HepG2 (cell line): Measurements from ENCODE around the gene UBE2QL1. TPM values are rescaled to one million over a fixed set of nuclear protein-coding genes. Genes with fewer than 3 reads are reported as not detected.

Experiments
- ATAC-seq: fragments of 200-7000 bp; cut with Tn5 transposase; 3 replicates; pipeline ENCODE4 v1.9.1; 2020; ENCODE audit warnings: mild to moderate bottlenecking, moderate library complexity
- BruUV-seq: library from RNA; stranded (reverse); fragments of 400-500 nt; replicated peaks from 2 replicates; lab custom pipeline; 2021; lab: Mats Ljungman, UMichigan
- CTCF ChIA-PET: fragments of 300-600 bp; formaldehyde crosslinking; extraction: SDS; loops from one replicate; lab custom pipeline; 2021; ENCODE audit warnings: low total read pairs, inconsistent platforms, low intra/inter-chr PET ratio; lab: Yijun Ruan, JAX
- POLR2A ChIA-PET: fragments of 350-600 bp; sonication (Branson Sonifier 250); formaldehyde crosslinking; loops from one replicate; lab custom pipeline; 2020; ENCODE audit warnings: antibody characterized with exemption, inconsistent platforms; lab: Yijun Ruan, JAX
- DNase-seq: peaks from one replicate; pipeline ENCODE4 v3.0.0-alpha.2; 2015; ENCODE audit warnings: low spot score
- FAIRE-seq: peaks from 3 replicates; lab custom pipeline; 2011; peaks lifted over from hg19 to GRCh38; lab: Jason Lieb, UNC
- H2AFZ ChIP-seq: one replicate; pipeline ENCODE4 v1.6.1; 2011; ENCODE audit warnings: low read length, inconsistent platforms
- H3K27ac ChIP-seq: fragments of 300-600 bp; 3 replicates; pipeline ENCODE4 v1.8.0; 2011; ENCODE audit warnings: mixed run types, mild to moderate bottlenecking, mixed read lengths, low read length, inconsistent platforms; ENCODE audit not compliant: insufficient read depth; ENCODE audit errors: extremely low read length
- H3K27me3 ChIP-seq, 2 experiments: fragments of 200-600 bp in 1 of 2; 2 replicates in 1 of 2; 3 replicates in 1 of 2; pipeline versions ENCODE4 v1.6.0 to v1.8.0; 2011; ENCODE audit warnings: low read length in 2 of 2, mild to moderate bottlenecking in 2 of 2, moderate library complexity in 2 of 2, inconsistent platforms in 1 of 2; ENCODE audit not compliant: insufficient read depth in 2 of 2, control insufficient read depth in 1 of 2
- H3K36me3 ChIP-seq, 2 experiments: fragments of 200-600 bp in 1 of 2; replicated peaks in 1 of 2; 2 replicates in 1 of 2; 3 replicates in 1 of 2; pipeline versions ENCODE4 v1.5.1 to v1.8.0; 2011; ENCODE audit warnings: low read length in 2 of 2, inconsistent platforms in 1 of 2; ENCODE audit not compliant: insufficient read depth in 2 of 2, control insufficient read depth in 1 of 2
- H3K4me1 ChIP-seq: 2 replicates; pipeline ENCODE4 v1.5.1; 2012; ENCODE audit warnings: low read length, inconsistent platforms; ENCODE audit not compliant: insufficient read depth
- H3K4me2 ChIP-seq: 2 replicates; pipeline ENCODE4 v1.6.0; 2011; ENCODE audit warnings: low read depth, low read length, inconsistent platforms
- H3K4me3 ChIP-seq, 3 experiments: fragments of 200-600 bp in 1 of 3; sonication (generic), shearing (Covaris generic) in 1 of 3; replicated peaks in 1 of 3; 2 replicates each; pipeline ENCODE4 v1.5.1; 2011 to 2016; ENCODE audit warnings: low read length in 3 of 3, inconsistent platforms in 2 of 3, low read depth in 2 of 3, mild to moderate bottlenecking in 2 of 3, control low read depth in 1 of 3, mixed read lengths in 1 of 3; ENCODE audit not compliant: insufficient read depth in 1 of 3
- H3K79me2 ChIP-seq: one replicate; pipeline ENCODE4 v1.6.1; 2011; ENCODE audit warnings: low read length, inconsistent platforms; ENCODE audit not compliant: insufficient read depth
- H3K9ac ChIP-seq: 2 replicates; pipeline ENCODE4 v1.6.0; 2011; ENCODE audit warnings: mild to moderate bottlenecking, low read depth, low read length, inconsistent platforms; ENCODE audit not compliant: insufficient read depth
- H3K9me3 ChIP-seq: 2 replicates; pipeline ENCODE4 v1.5.1; 2012; ENCODE audit warnings: mild to moderate bottlenecking, low read length
- H4K20me1 ChIP-seq: 2 replicates; pipeline ENCODE4 v1.6.0; 2011; ENCODE audit warnings: inconsistent platforms, mild to moderate bottlenecking, low read length, moderate library complexity; ENCODE audit not compliant: insufficient read depth
- ATF6 ChIP-seq: sonication (generic); formaldehyde crosslinking; conservative IDR thresholded peaks from 2 replicates; pipeline ENCODE4 v1.4.0; 2020; ENCODE audit warnings: missing genetic modification reagents
- SRY ChIP-seq: sonication (generic); formaldehyde crosslinking; IDR thresholded peaks from 2 replicates; pipeline ENCODE4 v1.8.0; 2022; ENCODE audit warnings: mild to moderate bottlenecking, missing genetic modification reagents
- STAT6 ChIP-seq: sonication (generic); formaldehyde crosslinking; IDR thresholded peaks from 2 replicates; pipeline ENCODE4 v1.4.0; 2020; ENCODE audit warnings: missing genetic modification reagents, mild to moderate bottlenecking, borderline replicate concordance
- TFDP1 ChIP-seq: IDR thresholded peaks from 2 replicates; pipeline ENCODE4 v1.6.1; 2016; ENCODE audit warnings: missing compliant biosample characterization, missing genetic modification reagents, borderline replicate concordance
- YY1 ChIP-seq: IDR thresholded peaks from 2 replicates; pipeline ENCODE4 v1.6.1; 2011; ENCODE audit warnings: low read length, low read depth, moderate library complexity, mild to moderate bottlenecking; ENCODE audit not compliant: insufficient read depth, insufficient replicate concordance
- ZNF678 ChIP-seq: sonication (generic); formaldehyde crosslinking; IDR thresholded peaks from 2 replicates; pipeline ENCODE4 v1.4.0; 2020; ENCODE audit warnings: mild to moderate bottlenecking, missing genetic modification reagents
- ZNF75D ChIP-seq: sonication (generic); formaldehyde crosslinking; IDR thresholded peaks from 2 replicates; pipeline ENCODE4 v1.8.1; 2023; ENCODE audit warnings: missing genetic modification reagents, mild to moderate bottlenecking, borderline replicate concordance
- ZNF816 ChIP-seq: sonication (generic); formaldehyde crosslinking; IDR thresholded peaks from 2 replicates; pipeline ENCODE4 v1.8.0; 2022; ENCODE audit warnings: missing genetic modification reagents, mild to moderate bottlenecking, borderline replicate concordance
- WGBS: methylation state at CpG from one replicate; pipeline ENCODE4 v1.1.6; 2017; ENCODE audit warnings: low lambda C conversion rate; 5-methylcytosine and 5-hydroxymethylcytosine counted together
- in situ Hi-C: cut with HindIII; loops from 2 replicates; pipeline ENCODE4 v1.10.0; 2017; ENCODE audit warnings: low pct_unique_long_range_greater_than_20kb; ENCODE audit not compliant: extremely low pct_ligation_motif_present
- intact Hi-C: fragments of 100-400 bp; cut with micrococcal nuclease; formaldehyde crosslinking; loops from one replicate; pipeline ENCODE4 v1.10.0; 2022; ENCODE audit not compliant: unreplicated experiment
- polyA plus RNA-seq, 8 experiments: library from polyadenylated mRNA; depleted of rRNA in 3 of 8; stranded (reverse) in 7 of 8; unstranded in 1 of 8; fragments of >200 nt; fragmentation: Illumina TruSeq in 4 of 8; extraction: Trizol in 4 of 8; gene quantifications; 2 replicates each; pipeline versions ENCODE4 v1.2.1 to v1.2.3, GENCODE V29; 2011 to 2016; ENCODE audit warnings: low read depth in 4 of 8, missing spikeins in 1 of 8, mixed read lengths in 1 of 8; ENCODE audit not compliant: insufficient read depth in 1 of 8
- total RNA-seq, 5 experiments: library from RNA; depleted of rRNA; stranded (reverse); fragments of >200 nt; fragmentation: Illumina TruSeq; extraction: Trizol; gene quantifications; 2 replicates each; pipeline ENCODE4 v1.2.3, GENCODE V29; 2016; ENCODE audit warnings: low read depth in 1 of 5

The UBE2QL1 gene
- total and polyA plus RNA-seq, 2 of the 13 experiments (the other 11 are each of a cell fraction or from before 2014, with no cell fraction given): not detected

- Histone ChIP-seq H3K4me3 (no peak overlapping the region), H2AFZ (no peak overlapping the region), H3K27me3 (peaks cover 0 to 8% of the 10 kb centered on the region in 2 experiments; a peak in 1 of 5 replicates), H3K9ac (no peak overlapping the region)
- ATAC-seq: no peak
- intact Hi-C loops: no loop called here
- 64% methylated on average over 4 of the region's 4 CpGs for WGBS
- in situ Hi-C loops: no loop called here
- no TSS peak for BruUV-seq
- TF ChIP-seq SRY (no peak), ATF6 (no peak), ZNF816 (CRISPR knock-in tag) (no peak), ZNF75D (CRISPR knock-in tag) (no peak), TFDP1 (CRISPR knock-in tag) (no peak), YY1 (no peak), STAT6 (CRISPR knock-in tag) (no peak), ZNF678 (CRISPR knock-in tag) (no peak)
- TF ChIP-seq, all 625 proteins: peak for 0
- H3K79me2 ChIP-seq: no peaks in the 10 kb centered on the region
- no peaks in the 10 kb centered on the region for H3K36me3 ChIP-seq
- no peak overlapping the region for H3K4me2 ChIP-seq
- H3K4me1 ChIP-seq: no peaks in the 10 kb centered on the region
- no peak overlapping the region for H3K27ac ChIP-seq
- no peaks in the 10 kb centered on the region for H4K20me1 ChIP-seq
- DNase-seq: no peak
- ChIA-PET POLR2A (no interaction called here), CTCF (no interaction called here)
- no peak for FAIRE-seq
- no peaks in the 10 kb centered on the region for H3K9me3 ChIP-seq
Observed at GRCh38 chr5:6412811-6413210, 35.8 kb upstream of the UBE2QL1 start.
